ENCODE data around the gene DDX39B. TPM values are rescaled to one million over a fixed set of nuclear protein-coding genes. Genes with fewer than 3 reads are reported as not detected.

The DDX39B gene
- total RNA-seq, 1 experiment from 2014 or later: 950 TPM

DNA sequence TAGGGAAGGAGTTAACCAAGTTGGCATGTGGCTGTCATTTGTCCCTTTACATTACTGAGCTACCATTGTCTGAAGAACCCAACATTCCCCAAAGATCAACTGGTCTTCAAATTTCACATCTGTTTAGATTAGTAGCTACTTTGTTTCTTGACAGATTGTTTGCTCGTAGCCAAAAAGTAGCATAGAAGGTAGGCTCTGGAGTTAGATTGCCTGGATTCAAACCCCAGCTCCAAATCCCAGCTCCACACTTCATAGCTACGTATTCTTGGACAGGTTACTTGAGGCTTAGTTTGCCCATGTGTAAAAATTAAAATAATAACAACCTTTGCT lies 6.7 kb upstream of the DDX39B start:
- DNase-seq (ENCODE audit: low read depth): no peak

DNA sequence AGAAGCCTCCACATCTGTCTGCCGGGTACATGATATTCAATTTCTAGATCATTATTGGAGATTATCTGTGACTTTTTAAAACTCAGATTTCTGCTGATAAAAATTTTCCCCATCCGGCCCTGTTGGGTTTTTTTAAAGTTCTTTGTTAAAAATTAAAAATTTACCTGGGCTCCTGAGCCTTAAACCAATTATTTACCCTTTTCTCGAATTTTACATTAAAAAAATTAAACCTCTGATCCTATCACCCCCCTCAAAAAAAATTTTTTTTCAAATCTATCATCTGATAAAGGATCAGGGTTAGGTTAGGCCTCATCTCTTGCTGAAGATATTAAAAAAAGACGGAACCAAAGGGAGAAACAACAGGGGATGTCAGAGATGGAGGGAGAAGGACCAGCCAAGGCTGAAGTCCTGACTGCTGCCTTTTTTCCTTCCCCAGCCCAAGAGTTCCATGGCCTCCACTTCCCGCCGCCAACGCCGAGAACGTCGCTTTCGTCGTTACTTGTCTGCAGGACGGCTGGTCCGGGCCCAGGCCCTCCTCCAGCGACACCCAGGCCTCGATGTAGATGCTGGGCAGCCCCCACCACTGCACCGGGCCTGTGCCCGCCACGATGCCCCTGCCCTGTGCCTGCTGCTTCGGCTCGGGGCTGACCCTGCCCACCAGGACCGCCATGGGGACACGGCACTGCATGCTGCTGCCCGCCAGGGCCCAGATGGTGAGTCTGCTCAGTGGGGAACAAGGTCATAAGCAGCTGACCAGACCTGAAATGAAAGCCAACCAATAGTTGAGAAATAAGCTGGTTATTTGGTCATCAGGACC lies 6.1 kb upstream of the DDX39B start:
- no peak for DNase-seq (ENCODE audit: low read depth)

DNA sequence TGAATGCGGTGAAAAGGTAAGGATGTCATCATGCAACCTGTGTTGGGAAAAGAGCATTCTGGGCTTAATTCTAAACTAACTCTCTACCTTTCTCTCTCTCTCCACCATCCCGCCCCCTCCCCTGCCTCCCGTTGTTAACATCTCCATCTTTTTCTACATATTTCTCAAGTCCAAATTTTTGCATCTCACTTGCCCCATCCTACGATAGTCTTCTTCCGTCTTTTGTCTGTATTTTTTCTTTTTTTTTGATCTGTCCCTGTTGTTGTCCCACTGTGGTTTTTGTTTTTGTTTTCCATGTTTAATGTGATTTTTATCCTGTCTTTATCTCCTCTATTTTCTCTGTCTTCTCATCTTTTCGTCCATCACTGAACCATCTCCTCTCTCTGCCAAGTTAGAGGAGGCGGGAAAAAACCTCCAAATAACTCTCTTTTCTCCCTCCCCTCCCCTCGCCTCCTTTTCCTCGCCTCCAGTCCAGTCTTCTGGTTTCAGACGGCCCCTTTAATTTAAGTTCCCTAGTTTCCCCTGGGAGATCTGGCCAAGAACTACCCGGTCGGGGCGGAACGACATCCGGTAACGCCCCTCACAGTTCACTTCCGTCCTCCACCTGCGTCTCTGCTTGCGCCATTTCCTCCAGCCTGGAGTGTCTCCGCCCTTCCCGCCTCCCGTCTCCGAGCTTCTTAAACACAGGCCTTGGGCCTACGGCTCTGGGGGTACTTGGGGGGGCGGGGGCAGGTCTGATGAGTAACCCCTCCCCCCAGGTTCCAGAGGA lies 5.3 kb upstream of the DDX39B start, which contains the start of gene NFKBIL1:
NFKBIL1 (plus strand) TSS at position 651 of the 769 bp plus-strand sequence; CDS start at position 738, 87 bp downstream.
- peak; percentile 97 for DNase-seq (ENCODE audit: low read depth)

DNA sequence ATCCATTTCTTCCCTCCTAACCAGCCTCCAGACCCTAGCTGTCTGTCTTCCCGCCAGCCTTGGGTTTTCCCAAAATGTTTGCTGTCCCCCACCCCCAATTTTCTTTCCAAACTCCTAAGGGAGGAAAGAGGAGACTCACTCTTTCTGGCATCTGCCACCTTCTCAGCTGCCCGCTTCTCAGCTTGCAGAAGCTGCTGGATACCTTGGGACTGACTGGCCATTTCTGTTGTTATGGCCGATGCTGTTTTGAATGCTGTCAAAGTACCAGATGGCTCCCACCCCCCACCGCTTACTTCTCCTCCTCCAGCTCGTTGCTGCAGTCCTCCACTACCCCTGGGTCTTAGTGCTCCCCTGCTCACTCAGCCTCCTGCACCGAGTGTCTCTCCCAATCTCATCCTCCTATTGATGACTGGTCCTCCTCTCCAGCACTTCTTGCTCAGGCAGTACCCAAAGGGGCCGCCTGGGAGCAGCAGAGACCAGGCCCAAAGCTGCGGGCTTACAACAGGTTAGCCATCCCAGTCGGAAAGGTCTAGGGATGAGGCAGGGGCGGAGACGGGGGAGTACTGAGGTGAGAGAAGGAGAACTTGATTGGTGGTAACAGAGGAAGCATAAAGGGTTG lies 4.6 kb upstream of the DDX39B start, which contains the start of gene ATP6V1G2:
ATP6V1G2 (minus strand) TSS at position 270 of the 619 bp plus-strand sequence; CDS start at position 221, 49 bp downstream.
- peak; percentile 94 for DNase-seq (ENCODE audit: low read depth)

DNA sequence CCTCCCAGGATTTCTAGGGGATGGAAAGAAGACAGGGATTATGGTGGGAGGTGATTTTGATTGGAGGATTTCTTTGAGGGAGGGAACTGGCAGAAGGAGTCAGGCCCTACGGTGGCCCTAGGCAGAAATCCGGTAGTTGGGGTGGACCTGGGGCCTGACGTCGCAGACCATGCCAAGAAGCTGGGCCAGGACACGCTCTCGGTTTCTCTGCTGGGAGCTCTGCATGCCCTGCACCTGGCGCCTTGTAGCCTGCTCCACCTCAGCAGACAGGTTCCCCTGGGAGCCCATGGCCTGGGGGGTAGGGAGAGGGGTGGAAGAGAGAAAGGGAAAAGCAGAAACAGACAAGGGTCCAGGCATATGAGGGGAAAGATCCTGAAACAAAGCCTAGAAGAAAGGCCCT lies 3.5 kb upstream of the DDX39B start:
- DNase-seq (ENCODE audit: low read depth): no peak

DNA sequence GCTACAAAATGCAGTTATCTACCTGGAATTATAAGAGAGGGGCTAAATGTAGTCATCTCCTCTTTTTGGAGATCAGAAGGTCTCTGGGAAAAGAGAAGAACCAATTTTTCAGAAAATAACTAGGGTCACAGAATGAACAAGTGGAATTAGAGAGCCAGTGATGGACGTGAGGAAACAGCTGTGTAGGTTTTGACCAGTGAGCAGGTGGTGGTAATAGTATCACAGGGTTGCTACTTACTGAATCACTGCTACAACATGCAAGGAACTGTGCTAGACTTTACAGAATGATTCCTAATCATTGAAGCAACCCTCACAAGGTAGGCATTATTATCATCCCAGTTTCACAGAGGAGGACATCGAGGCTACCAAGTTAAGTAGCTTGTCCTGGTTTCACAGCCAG lies 2.9 kb upstream of the DDX39B start:
- DNase-seq (ENCODE audit: low read depth): no peak

DNA sequence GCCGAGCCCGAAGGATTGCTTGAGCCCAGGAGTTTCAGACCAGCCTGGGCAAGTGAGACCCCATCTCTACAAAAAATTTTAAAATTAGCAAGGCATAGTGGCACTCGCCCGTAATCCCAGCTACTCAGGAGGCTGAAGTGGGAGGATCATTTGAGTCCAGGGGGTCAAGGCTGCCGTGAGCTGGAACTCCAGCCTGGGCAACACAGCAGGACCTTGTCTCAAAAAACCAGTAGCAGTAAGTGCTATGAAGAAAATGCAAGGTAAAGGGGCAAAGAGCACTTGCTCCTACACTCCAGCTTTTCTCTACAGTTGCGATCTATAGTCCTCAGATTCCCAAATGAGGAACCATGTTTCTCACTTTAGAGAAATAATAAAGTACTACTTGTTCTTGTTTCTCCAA lies 1.8 kb upstream of the DDX39B start:
- no peak for DNase-seq (ENCODE audit: low read depth)

DNA sequence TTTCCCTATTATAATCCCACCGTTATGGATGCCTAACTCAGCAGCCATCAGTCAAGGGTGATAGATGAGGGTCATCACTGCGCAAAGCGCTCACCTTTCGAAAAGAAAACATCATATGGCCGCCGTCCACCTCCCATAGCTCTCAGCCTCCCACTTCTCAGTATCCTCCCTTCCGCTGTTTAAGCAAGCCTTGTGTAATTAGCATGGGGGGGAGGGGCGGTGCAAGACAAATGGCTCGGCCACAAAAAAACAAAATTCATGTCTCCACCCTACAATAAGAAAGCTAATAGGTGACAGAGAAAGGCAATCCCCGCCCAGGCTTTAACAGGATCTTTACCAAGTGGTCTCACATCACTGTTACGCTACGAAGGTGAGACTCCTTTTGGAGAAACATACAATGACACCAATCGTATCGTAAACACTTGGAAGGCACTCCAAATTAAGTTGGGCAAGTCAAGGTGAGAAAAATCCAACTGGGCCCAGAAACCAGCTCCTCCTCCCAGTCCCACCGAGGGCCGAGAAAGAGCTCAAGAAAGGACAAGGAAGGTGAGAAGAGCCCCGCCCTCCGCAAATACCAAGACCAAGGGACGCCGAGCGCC lies 645 bp downstream of the DDX39B start:
- DNase-seq (ENCODE audit: low read depth): peak; percentile 55

DNA sequence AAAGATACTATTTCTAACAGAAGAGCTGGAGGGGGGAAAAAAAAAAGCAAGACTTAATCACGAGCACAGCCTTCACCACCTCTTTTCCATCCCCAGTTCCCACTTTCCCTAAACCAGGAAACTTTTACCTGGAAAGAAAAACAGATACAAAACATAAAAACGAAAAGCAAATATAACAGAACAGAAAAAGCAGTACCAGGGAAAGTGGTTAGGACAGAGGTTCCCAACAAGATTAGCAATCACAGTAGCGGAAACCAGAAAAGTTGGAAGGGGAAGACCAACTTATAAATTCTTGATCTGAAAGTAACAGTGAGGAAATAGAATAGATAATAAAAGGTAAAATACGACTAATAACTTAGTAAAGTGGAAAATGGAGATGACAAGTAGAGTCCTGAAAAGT lies 1.2 kb downstream of the DDX39B start:
- no peak for DNase-seq (ENCODE audit: low read depth)

DNA sequence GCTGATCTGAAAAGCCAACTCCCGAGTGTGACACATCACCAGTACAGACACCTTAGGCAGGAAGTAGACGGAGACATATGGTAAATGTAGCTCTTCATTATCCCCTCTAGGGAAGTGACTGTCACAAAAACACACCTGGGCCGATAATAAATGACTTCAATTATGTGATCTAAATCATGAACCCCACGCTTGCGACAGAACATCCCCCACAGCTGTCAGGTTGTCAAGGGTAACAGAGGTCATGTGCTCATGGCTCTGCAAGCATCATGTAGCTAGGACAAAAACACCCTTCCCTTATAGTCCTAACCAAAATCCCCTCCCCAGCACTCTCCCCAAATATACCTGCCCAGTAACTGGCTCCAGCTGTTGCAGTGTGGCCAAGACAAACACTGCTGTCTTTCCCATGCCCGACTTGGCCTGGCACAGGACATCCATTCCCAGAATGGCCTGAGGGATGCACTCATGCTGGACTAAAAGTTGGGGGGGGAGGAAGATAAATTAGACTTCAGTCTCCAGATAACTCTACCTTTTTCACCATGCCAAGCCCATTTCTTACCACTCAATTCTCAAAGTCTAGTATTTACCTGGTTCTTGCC lies 2.9 kb downstream of the DDX39B start:
- DNase-seq (ENCODE audit: low read depth): no peak

DNA sequence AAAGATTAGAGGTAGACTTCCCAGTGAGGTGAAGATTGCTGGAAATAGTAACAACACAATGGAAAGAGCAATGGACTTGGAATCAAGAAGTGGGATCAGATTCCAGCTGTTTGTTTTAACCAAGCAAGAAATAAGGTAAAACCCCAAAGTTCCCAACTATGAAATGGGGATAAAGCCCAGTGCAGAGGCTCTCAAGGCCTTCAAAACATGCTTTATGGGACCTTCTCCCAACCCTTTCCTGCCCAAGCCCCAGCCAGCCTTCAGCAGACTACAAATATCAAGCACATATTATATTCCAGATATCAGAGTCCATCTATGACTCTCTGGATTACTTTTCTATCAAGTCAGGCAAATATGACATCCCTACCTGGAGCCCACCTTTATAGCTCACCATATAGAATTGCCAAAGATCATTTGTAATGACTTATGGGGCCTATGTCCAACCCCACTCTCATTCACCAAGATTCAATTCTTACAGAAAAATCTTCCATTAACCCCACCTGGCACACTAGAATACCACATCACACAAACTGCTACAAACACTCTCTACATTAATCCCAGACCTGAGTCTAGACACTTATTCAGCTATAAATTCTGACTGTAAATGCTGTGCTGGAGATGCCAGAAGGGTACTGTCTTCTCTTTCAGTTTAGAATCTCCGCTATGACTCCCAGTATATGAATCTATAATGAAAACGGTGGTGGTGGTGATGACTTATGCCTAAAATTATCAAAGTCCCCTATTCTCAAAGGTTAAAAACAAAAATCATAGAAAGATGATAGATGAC lies 6.1 kb downstream of the DDX39B start:
- DNase-seq (ENCODE audit: low read depth): no peak

DNA sequence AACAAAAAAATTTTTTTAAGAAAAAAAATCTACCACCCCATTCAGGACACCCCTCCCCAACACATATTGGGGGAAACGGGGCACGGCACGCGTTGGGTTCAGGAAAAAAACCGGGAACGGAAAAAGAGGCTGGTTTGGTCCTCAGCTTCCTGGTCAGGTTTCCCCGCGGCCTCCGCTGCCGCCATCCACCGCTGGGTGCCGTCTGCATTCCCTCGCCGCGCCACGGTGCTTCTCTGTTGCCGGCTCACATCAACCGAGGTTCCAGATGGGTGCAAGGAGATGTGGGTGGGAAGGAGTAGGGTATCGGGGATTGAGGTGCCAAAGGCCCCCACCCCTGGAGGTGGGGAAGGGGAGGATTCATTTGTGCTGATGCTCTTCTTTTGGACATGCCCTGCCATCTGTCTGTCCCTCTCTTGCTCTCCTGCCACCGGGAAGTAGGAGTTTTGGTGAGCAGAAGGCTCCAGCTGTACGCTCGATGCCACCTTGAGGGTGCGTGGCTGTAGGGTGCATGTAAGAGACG lies 7.2 kb downstream of the DDX39B start:
- no peak for DNase-seq (ENCODE audit: low read depth)

DNA sequence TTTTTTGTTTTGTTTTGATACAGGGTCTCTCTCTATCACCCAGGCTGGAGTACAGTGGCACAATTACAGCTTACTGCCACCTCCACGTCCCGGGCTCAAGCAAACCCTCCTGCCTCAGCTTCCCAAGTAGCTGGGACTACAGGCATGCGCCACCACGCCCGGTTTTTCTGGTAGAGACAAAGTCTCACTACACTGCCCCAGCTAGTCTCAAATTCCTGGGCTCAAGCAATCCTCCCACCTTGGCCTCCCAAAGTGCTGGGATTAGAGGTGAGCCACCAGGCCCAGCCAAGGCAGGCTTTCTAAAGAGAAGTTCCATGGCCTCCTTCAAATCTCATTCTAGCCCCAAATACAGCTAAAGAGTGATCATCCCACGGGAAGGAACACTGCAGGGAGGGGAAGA lies 7.8 kb downstream of the DDX39B start:
- DNase-seq (ENCODE audit: low read depth): no peak

DNA sequence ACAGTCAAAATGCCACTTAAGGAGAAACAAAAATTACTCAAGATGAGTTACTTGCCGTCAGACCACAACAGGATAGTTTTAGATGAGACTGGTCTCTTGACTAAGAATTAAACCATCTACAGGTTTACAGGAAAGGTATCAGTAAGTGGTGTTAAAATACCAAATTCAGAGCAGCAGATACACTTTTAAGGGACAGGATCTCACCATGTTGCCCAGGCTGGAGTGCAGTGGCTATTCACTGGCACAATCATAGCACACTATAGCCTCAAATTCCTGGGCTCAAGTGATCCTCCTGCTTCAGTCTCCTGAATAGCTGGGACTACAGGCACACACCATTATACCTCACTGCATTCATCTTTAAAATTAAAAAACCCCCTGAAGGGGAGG lies 8.4 kb downstream of the DDX39B start:
- no peak for DNase-seq (ENCODE audit: low read depth)

DNA sequence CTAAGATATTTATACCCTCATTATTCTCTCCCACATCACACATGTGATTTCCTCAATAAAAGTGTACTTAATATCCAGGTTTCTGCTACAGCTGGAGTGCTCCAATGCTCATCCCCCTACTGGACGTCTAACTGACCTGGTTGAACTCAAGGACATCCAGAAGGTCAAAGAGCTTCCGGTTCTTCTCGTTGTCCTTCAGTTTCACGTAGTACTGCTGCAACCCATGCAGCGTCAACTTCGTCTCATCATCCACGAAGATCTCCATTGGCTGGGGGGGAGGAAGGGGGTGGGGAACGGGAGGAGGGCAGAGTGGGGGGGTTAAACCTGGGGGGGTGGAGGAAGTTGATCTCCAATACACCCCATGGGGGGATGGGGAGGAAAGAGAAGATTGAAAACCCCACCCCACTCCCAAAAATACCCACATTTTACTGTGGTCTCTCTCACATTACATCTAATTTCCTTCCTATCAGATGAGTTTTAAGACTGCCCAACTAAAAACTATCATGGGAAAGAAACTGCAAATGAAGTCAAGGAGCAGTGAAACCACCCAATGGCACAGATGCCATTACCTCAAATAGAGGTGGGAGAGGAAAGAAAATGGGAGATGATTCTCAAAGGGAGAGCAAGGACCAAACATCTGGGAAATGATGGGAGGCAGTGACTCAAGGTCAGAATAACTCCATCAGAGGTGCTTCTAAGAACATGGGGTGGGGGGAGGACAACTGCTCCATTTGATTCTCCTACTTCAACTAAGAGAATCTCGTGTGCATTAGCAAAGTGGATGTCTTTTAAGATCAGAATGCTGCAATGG lies 9.0 kb downstream of the DDX39B start:
- no peak for DNase-seq (ENCODE audit: low read depth)

DNA sequence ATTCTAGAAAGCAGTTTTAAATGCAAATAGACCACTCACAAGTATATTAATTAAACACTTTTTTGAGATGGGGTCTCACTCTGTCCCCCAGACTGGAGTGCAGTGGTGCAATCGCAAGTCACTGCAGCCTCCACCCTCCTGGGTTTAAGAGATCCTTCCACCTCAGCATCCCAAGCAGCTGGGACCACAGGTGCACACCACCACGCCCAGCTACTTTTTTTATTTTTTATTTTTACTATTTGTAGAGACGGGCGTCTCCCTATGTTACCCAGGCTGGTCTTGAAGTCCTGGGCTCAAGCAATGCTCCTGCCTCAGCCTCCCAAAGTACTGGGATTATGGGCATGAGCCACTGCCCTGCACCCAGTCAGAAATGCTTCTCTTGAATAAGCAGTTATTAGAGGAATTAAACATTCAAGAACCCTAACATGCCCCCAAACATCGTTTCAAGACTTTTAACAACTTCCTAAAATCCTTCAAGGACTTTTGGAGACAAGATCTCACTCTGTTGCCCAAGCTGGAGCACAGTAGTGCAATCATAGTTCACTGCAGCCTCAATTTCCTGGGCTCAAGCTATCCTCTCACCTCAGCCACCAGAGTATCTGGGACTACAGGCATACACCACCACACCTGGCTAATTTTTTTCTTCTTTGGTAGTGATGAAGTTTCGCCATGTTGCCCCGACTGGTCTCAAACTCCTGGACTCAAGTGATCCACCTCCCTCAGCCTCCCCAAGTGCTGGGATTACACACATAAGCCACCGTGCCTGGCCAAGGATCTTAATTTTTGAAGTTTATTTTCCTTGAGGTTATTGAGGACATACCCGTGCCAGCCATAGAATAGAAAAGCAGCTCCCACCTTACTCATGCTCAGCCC lies 9.8 kb downstream of the DDX39B start:
- DNase-seq (ENCODE audit: low read depth): no peak

DNA sequence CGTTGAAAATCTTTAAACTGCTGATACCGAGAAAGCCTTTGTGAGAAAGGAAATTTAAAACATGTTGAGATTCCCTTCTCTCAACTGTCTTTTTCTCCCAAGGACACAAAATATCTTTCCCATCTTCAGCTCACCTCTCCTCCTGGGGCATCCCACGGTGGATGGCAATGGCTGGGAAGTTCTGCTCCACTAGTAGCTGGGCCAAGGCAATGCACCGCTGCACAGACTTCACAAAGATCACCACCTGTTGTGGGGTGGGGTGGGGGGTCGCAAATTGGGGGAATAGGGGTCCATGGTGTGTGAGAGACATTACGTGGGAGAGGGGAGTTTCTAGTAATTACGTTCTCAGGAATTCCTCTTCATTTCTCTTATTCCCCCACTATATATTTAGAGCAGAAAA lies 10.6 kb downstream of the DDX39B start:
- no peak for DNase-seq (ENCODE audit: low read depth)

DNA sequence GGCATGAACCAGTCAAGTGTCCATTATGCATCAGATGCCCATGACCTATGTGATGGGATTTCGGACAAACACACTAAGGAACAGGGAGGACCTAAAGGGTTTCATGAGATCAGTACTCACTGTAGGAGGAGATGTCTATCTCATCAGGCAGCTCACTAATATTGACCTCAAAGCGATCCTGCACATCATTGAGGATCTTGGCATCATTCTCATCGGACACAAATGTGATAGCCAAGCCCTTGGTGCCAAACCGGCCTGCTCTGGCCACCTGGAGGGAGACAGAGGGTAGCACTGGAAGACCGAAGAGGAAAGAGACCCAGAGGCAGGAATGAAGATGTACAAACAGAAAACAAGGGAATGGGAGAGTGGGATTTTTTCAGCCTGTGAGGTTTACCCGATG lies 11.1 kb downstream of the DDX39B start:
- no peak for DNase-seq (ENCODE audit: low read depth)

All from HT1080 (cell line).